Neural cell (in vitro differentiated cells): ENCODE results near the gene TEKT5. TPM values are rescaled to one million over a fixed set of nuclear protein-coding genes. Genes with fewer than 3 reads are reported as not detected.

ENCODE experiments used
- H2AFZ ChIP-seq: fragments of 200-600, 300-800 bp; sonication (generic), shearing (Covaris generic); 2 replicates; pipeline ENCODE4 v1.6.0; 2014; ENCODE audit warnings: low read depth, mild to moderate bottlenecking, antibody characterized with exemption, low read length, moderate library complexity
- H3F3A ChIP-seq: fragments of 200-600 bp; shearing (Covaris generic); 2 replicates; pipeline ENCODE4 v1.6.1; 2016; ENCODE audit warnings: mild to moderate bottlenecking, moderate library complexity, mixed read lengths, antibody characterized with exemption, low read length; ENCODE audit not compliant: insufficient read depth, poor library complexity, severe bottlenecking
- H3K27ac ChIP-seq: fragments of 200-600, 300-800 bp; sonication (generic), shearing (Covaris generic); 2 replicates; pipeline ENCODE4 v1.5.1; 2014; ENCODE audit warnings: mild to moderate bottlenecking, low read length, moderate library complexity
- H3K27me3 ChIP-seq: fragments of 300-800, 200-600 bp; sonication (generic), shearing (Covaris generic); 2 replicates; pipeline ENCODE4 v1.6.0; 2014; ENCODE audit warnings: mild to moderate bottlenecking, low read depth, low read length, moderate library complexity; ENCODE audit not compliant: insufficient read depth
- H3K36me3 ChIP-seq: fragments of 300-800, 200-600 bp; sonication (generic), shearing (Covaris generic); 2 replicates; pipeline ENCODE4 v1.5.1; 2014; ENCODE audit warnings: mild to moderate bottlenecking, antibody characterized with exemption, low read length, moderate library complexity; ENCODE audit not compliant: insufficient read depth
- H3K4me2 ChIP-seq: fragments of 300-800, 200-600 bp; sonication (generic), shearing (Covaris generic); 2 replicates; pipeline ENCODE4 v1.6.0; 2014; ENCODE audit warnings: mild to moderate bottlenecking, low read length
- H3K4me3 ChIP-seq: fragments of 300-800, 200-600 bp; sonication (generic), shearing (Covaris generic); 2 replicates; pipeline ENCODE4 v1.5.1; 2014; ENCODE audit warnings: mild to moderate bottlenecking, low read length, moderate library complexity
- H3K79me2 ChIP-seq: fragments of 200-600 bp; shearing (Covaris generic); replicated peaks from 2 replicates; pipeline ENCODE4 v1.6.0; 2014; ENCODE audit warnings: mild to moderate bottlenecking, low read length, moderate library complexity; ENCODE audit not compliant: insufficient read depth
- H3K9ac ChIP-seq: fragments of 300-800, 200-600 bp; sonication (generic), shearing (Covaris generic); 2 replicates; pipeline ENCODE4 v1.6.1; 2016; ENCODE audit warnings: mild to moderate bottlenecking, low read length, mixed read lengths
- H3K9me2 ChIP-seq: fragments of 200-600 bp; shearing (Covaris generic); 2 replicates; pipeline ENCODE4 v1.6.1; 2016; ENCODE audit warnings: mild to moderate bottlenecking, low read length, mixed read lengths; ENCODE audit not compliant: insufficient read depth
- H3K9me3 ChIP-seq: fragments of 200-600, 300-800 bp; sonication (generic), shearing (Covaris generic); 2 replicates; pipeline ENCODE4 v1.6.1; 2016; ENCODE audit warnings: mild to moderate bottlenecking, mixed run types, low read length, moderate library complexity, mixed read lengths
- H4K20me1 ChIP-seq: fragments of 200-600 bp; shearing (Covaris generic); 2 replicates; pipeline ENCODE4 v1.6.1; 2016; ENCODE audit warnings: mild to moderate bottlenecking, mixed run types; ENCODE audit not compliant: insufficient read depth
- CTCF ChIP-seq: fragments of 450-650 bp; IDR thresholded peaks from 2 replicates; pipeline ENCODE4 v1.5.1; 2014; ENCODE audit warnings: antibody characterized with exemption, mild to moderate bottlenecking, moderate library complexity; ENCODE audit not compliant: poor library complexity, severe bottlenecking
- EP300 ChIP-seq: fragments of 450-650 bp; conservative IDR thresholded peaks from 2 replicates; pipeline ENCODE4 v1.6.1; 2014; ENCODE audit warnings: antibody characterized with exemption, mild to moderate bottlenecking, moderate library complexity; ENCODE audit not compliant: poor library complexity, severe bottlenecking
- EZH2 ChIP-seq: fragments of 200-600, 300-800 bp; shearing (Covaris generic), sonication (generic); IDR thresholded peaks from 2 replicates; pipeline ENCODE4 v1.6.1; 2014; ENCODE audit warnings: antibody characterized with exemption, low read length, borderline replicate concordance, mild to moderate bottlenecking; ENCODE audit not compliant: insufficient read depth, poor library complexity, severe bottlenecking
- MXI1 ChIP-seq: fragments of 450-650 bp; conservative IDR thresholded peaks from 2 replicates; pipeline ENCODE4 v1.6.1; 2014; ENCODE audit warnings: antibody characterized with exemption, mild to moderate bottlenecking; ENCODE audit not compliant: poor library complexity, severe bottlenecking
- POLR2AphosphoS5 ChIP-seq: IDR thresholded peaks from 2 replicates; pipeline ENCODE4 v1.6.1; 2012
- RAD21 ChIP-seq: fragments of 450-650 bp; conservative IDR thresholded peaks from 2 replicates; pipeline ENCODE4 v1.6.1; 2014; ENCODE audit warnings: antibody characterized with exemption, mild to moderate bottlenecking, moderate library complexity
- REST ChIP-seq: IDR thresholded peaks from 2 replicates; pipeline ENCODE4 v1.6.1; 2012; ENCODE audit warnings: borderline replicate concordance
- SMC3 ChIP-seq: fragments of 450-650 bp; conservative IDR thresholded peaks from 2 replicates; pipeline ENCODE4 v1.6.1; 2014; ENCODE audit warnings: antibody characterized with exemption, mild to moderate bottlenecking, moderate library complexity; ENCODE audit not compliant: poor library complexity
- TAF1 ChIP-seq: IDR thresholded peaks from 2 replicates; pipeline ENCODE4 v1.6.1; 2012; ENCODE audit warnings: low read depth
- polyA plus RNA-seq: library from polyadenylated mRNA; depleted of rRNA; stranded (reverse); fragments of >200 nt; gene quantifications from 2 replicates; pipeline ENCODE4 v1.2.3, GENCODE V29; 2014

Gene TEKT5
- polyA plus RNA-seq, 1 donor from 2014 or later: not detected

GRCh38 chr16:10662212-10662611, 32.5 kb downstream of the TEKT5 start:
- H3K9ac ChIP-seq: no peak overlapping the region
- no peaks in the 10 kb centered on the region for H4K20me1 ChIP-seq
- H3K4me3 ChIP-seq: no peak overlapping the region
- no peaks in the 10 kb centered on the region for H3F3A ChIP-seq
- H3K36me3 ChIP-seq: no peaks in the 10 kb centered on the region
- no peak overlapping the region for H3K27ac ChIP-seq
- H3K4me2 ChIP-seq: no peak overlapping the region
- H3K9me2 ChIP-seq: no peaks in the 10 kb centered on the region
- H3K27me3 ChIP-seq: no peaks in the 10 kb centered on the region
- no peaks in the 10 kb centered on the region for H3K79me2 ChIP-seq
- H3K9me3 ChIP-seq: no peaks in the 10 kb centered on the region
- H2AFZ ChIP-seq: no peak overlapping the region
- no peak for TF ChIP-seq MXI1
- no peak for TF ChIP-seq EZH2
- no peak for TF ChIP-seq EP300
- TF ChIP-seq CTCF: no peak
- TF ChIP-seq POLR2AphosphoS5: no peak
- TF ChIP-seq RAD21: no peak
- no peak for TF ChIP-seq REST
- no peak for TF ChIP-seq TAF1
- TF ChIP-seq SMC3: no peak

- Histone ChIP-seq H3F3A (no peaks in the 10 kb centered on the region), H3K4me3 (no peak overlapping the region), H3K79me2 (no peaks in the 10 kb centered on the region), H4K20me1 (no peaks in the 10 kb centered on the region), H3K9me2 (no peaks in the 10 kb centered on the region), H3K36me3 (no peaks in the 10 kb centered on the region), H3K9ac (no peak overlapping the region), H3K4me2 (no peak overlapping the region), H3K27ac (no peak overlapping the region), H3K9me3 (no peaks in the 10 kb centered on the region), H2AFZ (no peak overlapping the region), H3K27me3 (no peaks in the 10 kb centered on the region)
- TF ChIP-seq REST: no peak
- no peak for TF ChIP-seq CTCF
- no peak for TF ChIP-seq POLR2AphosphoS5
- TF ChIP-seq MXI1: no peak
- TF ChIP-seq EZH2: no peak
- no peak for TF ChIP-seq RAD21
- TF ChIP-seq TAF1: no peak
- TF ChIP-seq EP300: no peak
- TF ChIP-seq SMC3: no peak
These were observed 33.0 kb downstream of the TEKT5 start for GRCh38 chr16:10661737-10662136.
